Suprapubic skin (tissue), 3 donors: ENCODE measurements around the gene FAM81A.

Experiments used
- POLR2A ChIP-seq, 2 donors: fragments of 450-650 bp; IDR thresholded peaks; one replicate each; pipeline ENCODE4 v1.6.1; 2017; ENCODE audit warnings: antibody characterized with exemption in 2 of 2, mild to moderate bottlenecking in 2 of 2, moderate library complexity in 2 of 2
- TF ChIP-seq, protein P1 (sequence below), 2 donors: fragments of 200-600 bp in 1 of 2; fragments of 450-650 bp in 1 of 2; sonication (generic) in 1 of 2; IDR thresholded peaks; one replicate each; pipeline ENCODE4 v1.5.1; 2016 to 2019; ENCODE audit warnings: antibody characterized with exemption in 2 of 2, mild to moderate bottlenecking in 1 of 2, moderate library complexity in 1 of 2

DNA sequence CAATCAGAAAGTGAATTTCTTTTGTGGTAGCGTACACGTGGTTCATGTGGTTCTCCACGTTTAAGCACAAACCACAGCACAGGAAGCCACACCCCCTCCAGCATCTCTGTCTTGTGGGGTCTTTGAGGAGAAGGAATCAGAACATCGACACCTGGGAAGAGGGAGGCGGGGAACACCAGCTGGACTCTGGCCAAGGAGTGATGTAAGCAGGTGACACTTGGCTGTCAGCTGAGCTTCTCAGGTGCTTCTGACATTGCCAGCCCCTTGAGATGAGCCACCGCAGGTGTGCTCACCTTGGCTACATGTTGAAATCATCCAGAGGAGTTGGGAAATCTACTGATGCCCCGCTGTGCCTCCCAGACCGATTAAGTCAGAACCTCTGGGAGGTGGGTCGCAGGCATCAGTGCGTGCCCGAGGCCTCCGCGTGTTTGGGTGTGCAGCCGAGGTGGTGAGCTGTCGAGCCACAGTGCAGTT is 85.0 kb downstream of the FAM81A start:
- TF ChIP-seq, protein P1, sequence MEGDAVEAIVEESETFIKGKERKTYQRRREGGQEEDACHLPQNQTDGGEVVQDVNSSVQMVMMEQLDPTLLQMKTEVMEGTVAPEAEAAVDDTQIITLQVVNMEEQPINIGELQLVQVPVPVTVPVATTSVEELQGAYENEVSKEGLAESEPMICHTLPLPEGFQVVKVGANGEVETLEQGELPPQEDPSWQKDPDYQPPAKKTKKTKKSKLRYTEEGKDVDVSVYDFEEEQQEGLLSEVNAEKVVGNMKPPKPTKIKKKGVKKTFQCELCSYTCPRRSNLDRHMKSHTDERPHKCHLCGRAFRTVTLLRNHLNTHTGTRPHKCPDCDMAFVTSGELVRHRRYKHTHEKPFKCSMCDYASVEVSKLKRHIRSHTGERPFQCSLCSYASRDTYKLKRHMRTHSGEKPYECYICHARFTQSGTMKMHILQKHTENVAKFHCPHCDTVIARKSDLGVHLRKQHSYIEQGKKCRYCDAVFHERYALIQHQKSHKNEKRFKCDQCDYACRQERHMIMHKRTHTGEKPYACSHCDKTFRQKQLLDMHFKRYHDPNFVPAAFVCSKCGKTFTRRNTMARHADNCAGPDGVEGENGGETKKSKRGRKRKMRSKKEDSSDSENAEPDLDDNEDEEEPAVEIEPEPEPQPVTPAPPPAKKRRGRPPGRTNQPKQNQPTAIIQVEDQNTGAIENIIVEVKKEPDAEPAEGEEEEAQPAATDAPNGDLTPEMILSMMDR (IDR thresholded peaks at IDR 0.05), result no peak
- TF ChIP-seq POLR2A (IDR thresholded peaks at IDR 0.05), result no peak
